Suprapubic skin (tissue), 3 donors: ENCODE results near the gene PRSS33.

ENCODE experiments used
- EP300 ChIP-seq: sonication (generic); formaldehyde crosslinking; IDR thresholded peaks from one replicate; pipeline ENCODE4 v1.6.1; 2017; ENCODE audit warnings: antibody characterized with exemption
- TF ChIP-seq, protein P1 (sequence below), 2 donors: fragments of 200-600 bp in 1 of 2; fragments of 450-650 bp in 1 of 2; sonication (generic) in 1 of 2; IDR thresholded peaks; one replicate each; pipeline ENCODE4 v1.5.1; 2016 to 2019; ENCODE audit warnings: antibody characterized with exemption in 2 of 2, mild to moderate bottlenecking in 1 of 2, moderate library complexity in 1 of 2

DNA sequence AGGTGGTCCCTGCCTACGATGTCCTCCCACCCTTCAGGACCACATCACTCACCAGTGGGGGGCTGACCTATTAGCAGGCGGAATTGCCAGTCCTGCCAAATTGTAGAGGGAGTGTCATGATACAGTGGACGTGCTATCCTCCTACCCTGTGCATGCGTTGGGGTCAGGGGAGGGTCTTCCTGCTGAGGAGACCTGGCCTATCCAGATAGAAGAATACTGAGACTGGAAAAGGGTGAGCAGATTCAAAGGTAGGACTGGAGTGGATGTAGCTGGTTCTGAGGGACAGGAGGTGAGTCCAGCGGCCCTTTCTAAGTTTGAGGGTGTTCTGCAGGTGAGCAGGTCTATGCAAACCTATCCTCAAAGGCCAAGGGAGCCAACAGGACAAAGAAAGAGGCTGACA lies 18.9 kb upstream of the PRSS33 start:
- TF ChIP-seq, protein P1, sequence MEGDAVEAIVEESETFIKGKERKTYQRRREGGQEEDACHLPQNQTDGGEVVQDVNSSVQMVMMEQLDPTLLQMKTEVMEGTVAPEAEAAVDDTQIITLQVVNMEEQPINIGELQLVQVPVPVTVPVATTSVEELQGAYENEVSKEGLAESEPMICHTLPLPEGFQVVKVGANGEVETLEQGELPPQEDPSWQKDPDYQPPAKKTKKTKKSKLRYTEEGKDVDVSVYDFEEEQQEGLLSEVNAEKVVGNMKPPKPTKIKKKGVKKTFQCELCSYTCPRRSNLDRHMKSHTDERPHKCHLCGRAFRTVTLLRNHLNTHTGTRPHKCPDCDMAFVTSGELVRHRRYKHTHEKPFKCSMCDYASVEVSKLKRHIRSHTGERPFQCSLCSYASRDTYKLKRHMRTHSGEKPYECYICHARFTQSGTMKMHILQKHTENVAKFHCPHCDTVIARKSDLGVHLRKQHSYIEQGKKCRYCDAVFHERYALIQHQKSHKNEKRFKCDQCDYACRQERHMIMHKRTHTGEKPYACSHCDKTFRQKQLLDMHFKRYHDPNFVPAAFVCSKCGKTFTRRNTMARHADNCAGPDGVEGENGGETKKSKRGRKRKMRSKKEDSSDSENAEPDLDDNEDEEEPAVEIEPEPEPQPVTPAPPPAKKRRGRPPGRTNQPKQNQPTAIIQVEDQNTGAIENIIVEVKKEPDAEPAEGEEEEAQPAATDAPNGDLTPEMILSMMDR (IDR thresholded peaks at IDR 0.05) = no peak
- TF ChIP-seq EP300 = no peak
